ENCODE results near the gene PIP5K1C. TPM values are rescaled to one million over a fixed set of nuclear protein-coding genes. Genes with fewer than 3 reads are reported as not detected.
A peak's percentile ranks its signal among the peaks of the same experiment; 100 is the strongest.

The PIP5K1C gene
- total and polyA plus RNA-seq, 9 of the 15 experiments (the other 6 are each of a cell fraction or from before 2014, with no cell fraction given) = 0.38 to 22.1 (median 4.1) TPM

- no peak for TF ChIP-seq NFIX (CRISPR knock-in tag; IDR thresholded peaks at IDR 0.05; ENCODE audit: low read depth)
- no peak for TF ChIP-seq XRCC4 (IDR thresholded peaks at IDR 0.05; ENCODE audit: extremely low read depth, insufficient read depth, insufficient read length)
- TF ChIP-seq PTTG1 (tag; IDR thresholded peaks at IDR 0.05; ENCODE audit: low read depth) = no peak
- no peak for TF ChIP-seq NCOA6 (IDR thresholded peaks at IDR 0.05)
- TF ChIP-seq TBL1XR1 (IDR thresholded peaks at IDR 0.05; ENCODE audit: low read length in 2 of 2) = no peak
- no peak for TF ChIP-seq THRA (IDR thresholded peaks at IDR 0.05)
- TF ChIP-seq HMG20B (CRISPR knock-in tag; IDR thresholded peaks at IDR 0.05) = no peak
- TF ChIP-seq MLX (CRISPR knock-in tag; conservative IDR thresholded peaks at IDR 0.05) = no peak
- TF ChIP-seq MCM5 (IDR thresholded peaks at IDR 0.05; ENCODE audit: low read depth) = no peak
- no peak for TF ChIP-seq KLF1 (tag; IDR thresholded peaks at IDR 0.05)
- TF ChIP-seq HDGF (IDR thresholded peaks at IDR 0.05) = no peak
- TF ChIP-seq HOMEZ (CRISPR knock-in tag; IDR thresholded peaks at IDR 0.05) = no peak
- no peak for TF ChIP-seq ZSCAN29 (IDR thresholded peaks at IDR 0.05)
- TF ChIP-seq ZBTB8A (IDR thresholded peaks at IDR 0.05; ENCODE audit: partially characterized antibody) = no peak
- TF ChIP-seq MCM2 (IDR thresholded peaks at IDR 0.05; ENCODE audit: low read depth) = no peak
- no peak for TF ChIP-seq EP300 (IDR thresholded peaks at IDR 0.05; ENCODE audit: low read length)
- TF ChIP-seq MTA3 (IDR thresholded peaks at IDR 0.05; ENCODE audit: borderline replicate concordance) = no peak
- no peak for TF ChIP-seq ZNF583 (CRISPR knock-in tag; IDR thresholded peaks at IDR 0.05)
- TF ChIP-seq RFX1 (IDR thresholded peaks at IDR 0.05) = no peak
- no peak for TF ChIP-seq KLF10 (CRISPR knock-in tag; IDR thresholded peaks at IDR 0.05)
- TF ChIP-seq XRCC5 (IDR thresholded peaks at IDR 0.05; ENCODE audit: low read depth, low read length) = peak; percentile 61; the same call in 1 of the 2 replicates
- TF ChIP-seq SNIP1 (IDR thresholded peaks at IDR 0.05; ENCODE audit: low read depth) = no peak
- TF ChIP-seq NFYB (IDR thresholded peaks at IDR 0.05; ENCODE audit: extremely low read depth, insufficient read length) = no peak
- no peak for TF ChIP-seq CREM (IDR thresholded peaks at IDR 0.05; ENCODE audit: low read depth)
- TF ChIP-seq SNAPC5 (CRISPR knock-in tag; IDR thresholded peaks at IDR 0.05) = no peak
- TF ChIP-seq RBM22 (IDR thresholded peaks at IDR 0.05; ENCODE audit: low read depth, low read length, poor library complexity, severe bottlenecking) = no peak
- no peak for TF ChIP-seq ETV1 (tag; conservative IDR thresholded peaks at IDR 0.05; ENCODE audit: low read depth)
- no peak for TF ChIP-seq SAP30 (IDR thresholded peaks at IDR 0.05; ENCODE audit: borderline replicate concordance, insufficient read depth, low read depth, low read length, poor library complexity, severe bottlenecking)
These were observed 82.0 kb downstream of the PIP5K1C start (continued) for GRCh38 chr19:3618144-3618810.
